Tibial nerve (tissue), 4 donors: ENCODE measurements around the gene NSFL1C. TPM values are rescaled to one million over a fixed set of nuclear protein-coding genes. Genes with fewer than 3 reads are reported as not detected.

Experiments
- DNase-seq, 2 donors: peaks; one replicate each; pipeline ENCODE4 v3.0.0-alpha.2; 2019; ENCODE audit warnings: low spot score in 2 of 2
- H3K27ac ChIP-seq, 4 donors: fragments of 200-600 bp; sonication (generic) in 3 of 4; one replicate each; pipeline ENCODE4 v1.5.1; 2017 to 2019; ENCODE audit warnings: mild to moderate bottlenecking in 1 of 4
- H3K27me3 ChIP-seq, 2 donors: fragments of 200-600 bp; sonication (generic) in 1 of 2; one replicate each; pipeline versions ENCODE4 v1.5.1 to v1.6.0; 2017 to 2019
- H3K36me3 ChIP-seq, 3 donors: fragments of 200-600 bp; sonication (generic); one replicate each; pipeline ENCODE4 v1.5.1; 2018 to 2019
- H3K4me1 ChIP-seq, 4 donors: fragments of 200-600 bp; sonication (generic) in 3 of 4; one replicate each; pipeline ENCODE4 v1.5.1; 2017 to 2019
- H3K4me3 ChIP-seq, 4 donors: fragments of 200-600 bp; sonication (generic) in 3 of 4; one replicate each; pipeline ENCODE4 v1.5.1; 2017 to 2019; ENCODE audit warnings: mild to moderate bottlenecking in 1 of 4, moderate library complexity in 1 of 4
- H3K9me3 ChIP-seq, 4 donors: fragments of 200-600 bp; sonication (generic) in 3 of 4; one replicate each; pipeline ENCODE4 v1.5.1; 2017 to 2019
- CTCF ChIP-seq, 5 experiments: fragments of 200-600 bp in 3 of 5; fragments of 450-650 bp in 2 of 5; sonication (generic) in 3 of 5; IDR thresholded peaks; one replicate each; pipeline ENCODE4 v1.5.1; 2016 to 2019; ENCODE audit warnings: antibody characterized with exemption in 5 of 5, mild to moderate bottlenecking in 3 of 5, moderate library complexity in 2 of 5
- EP300 ChIP-seq, 2 donors: sonication (generic); formaldehyde crosslinking; IDR thresholded peaks; one replicate each; pipeline ENCODE4 v1.6.1; 2017; ENCODE audit warnings: antibody characterized with exemption in 2 of 2, mild to moderate bottlenecking in 1 of 2
- POLR2A ChIP-seq, 2 donors: fragments of 450-650 bp; IDR thresholded peaks; one replicate each; pipeline ENCODE4 v1.6.1; 2017; ENCODE audit warnings: antibody characterized with exemption in 2 of 2, mild to moderate bottlenecking in 2 of 2, moderate library complexity in 2 of 2
- WGBS, 2 donors: methylation state at CpG; one replicate each; pipeline ENCODE4 v1.1.5; 2018; 5-methylcytosine and 5-hydroxymethylcytosine counted together
- total RNA-seq, 4 donors: library from RNA; depleted of rRNA; stranded (reverse); fragments of >200 nt; gene quantifications; one replicate each; pipeline ENCODE4 v1.1.0, GENCODE V29; 2016

Gene NSFL1C
- total RNA-seq, 4 donors from 2014 or later, result 31.0 to 71.4 (median 49.9) TPM

DNA sequence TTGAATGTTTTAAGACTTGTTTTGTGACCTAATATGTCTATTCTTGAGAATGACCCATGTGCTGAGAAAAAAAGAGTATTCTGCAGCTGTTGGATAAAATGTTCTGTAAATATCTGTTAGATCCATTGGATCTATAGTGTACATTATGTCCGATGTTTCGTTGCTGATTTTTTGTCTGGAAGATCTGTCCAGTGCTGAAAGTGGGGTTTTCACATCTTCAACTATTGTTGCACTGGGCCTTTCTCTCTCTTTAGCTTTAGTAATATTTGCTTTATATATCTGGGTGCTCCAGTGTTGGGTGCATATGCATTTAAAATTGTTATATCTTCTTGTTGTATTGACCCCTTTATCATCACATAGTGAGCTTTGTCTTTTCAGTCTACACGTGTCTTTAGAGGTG is 30.3 kb upstream of the NSFL1C start:
- Histone ChIP-seq H3K4me3 (no peak overlapping the region), H3K27ac (no peak overlapping the region), H3K27me3 (no peaks in the 10 kb centered on the region), H3K9me3 (peaks cover 0 to 1% (median 0%) of the 10 kb centered on the region in 4 donors), H3K4me1 (no peaks in the 10 kb centered on the region), H3K36me3 (no peaks in the 10 kb centered on the region)
- DNase-seq, result no peak
- TF ChIP-seq EP300 (IDR thresholded peaks at IDR 0.05) (no peak), CTCF (IDR thresholded peaks at IDR 0.05) (no peak), POLR2A (IDR thresholded peaks at IDR 0.05) (no peak)
- WGBS, 2 donors, result 85% methylated on average over 2 to 3 of the region's 3 CpGs

DNA sequence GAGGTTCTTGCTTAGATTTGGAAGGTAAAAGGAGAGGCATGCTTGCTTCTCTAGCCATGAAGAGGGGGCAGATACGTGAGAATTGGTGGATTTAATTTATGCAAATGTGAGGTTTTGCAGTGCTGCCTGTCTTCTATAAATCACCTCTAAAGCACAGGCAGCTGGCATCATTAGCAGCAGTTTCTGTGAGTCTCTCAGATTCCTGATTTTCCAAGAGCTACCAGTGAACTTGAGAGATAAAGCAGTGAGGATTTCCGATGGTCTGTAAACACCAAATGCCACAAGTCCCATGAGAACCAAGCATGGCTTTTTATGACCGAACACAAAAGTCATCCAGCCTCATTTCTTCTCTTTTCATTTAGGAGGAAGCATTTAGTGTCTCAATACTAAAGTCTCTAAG is 27.8 kb upstream of the NSFL1C start:
- TF ChIP-seq EP300 (IDR thresholded peaks at IDR 0.05), result no peak
- no peak for TF ChIP-seq POLR2A (IDR thresholded peaks at IDR 0.05)
- TF ChIP-seq CTCF (IDR thresholded peaks at IDR 0.05), result no peak
- 35 to 36% methylated on average over 3 of the region's 3 CpGs for WGBS, 2 donors
- Histone ChIP-seq H3K9me3 (no peaks in the 10 kb centered on the region), H3K4me3 (no peak overlapping the region), H3K27me3 (no peaks in the 10 kb centered on the region), H3K27ac (no peak overlapping the region), H3K36me3 (no peaks in the 10 kb centered on the region), H3K4me1 (no peaks in the 10 kb centered on the region)
- DNase-seq, result no peak

DNA sequence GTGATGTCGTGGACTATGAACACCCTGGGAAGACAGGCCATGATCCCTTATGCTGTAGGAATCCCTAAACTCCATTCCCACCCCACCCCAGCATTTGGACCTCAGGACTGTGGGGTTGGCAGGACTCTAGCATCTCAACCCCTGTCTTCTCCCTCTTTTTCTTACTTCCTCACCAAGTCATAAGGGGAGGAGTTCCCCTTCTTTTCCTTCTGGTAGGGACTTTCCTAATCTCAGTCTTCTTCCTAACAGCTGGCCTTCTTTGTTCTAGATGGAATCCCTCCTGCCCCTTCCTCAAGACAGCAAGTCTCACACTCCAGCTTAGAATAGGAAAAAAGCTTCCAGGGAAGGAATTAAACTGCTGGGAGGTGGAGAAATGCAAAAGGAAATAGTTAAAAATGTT is 26.9 kb upstream of the NSFL1C start:
- no peak for DNase-seq
- 55 to 67% methylated on average over 1 of the region's 1 CpG for whole genome bisulfite sequencing, 2 donors

GRCh38 chr20:1491860-1492642 is 25.4 kb upstream of the NSFL1C start:
- Histone ChIP-seq H3K36me3 (no peaks in the 10 kb centered on the region), H3K27me3 (no peaks in the 10 kb centered on the region), H3K4me3 (no peak overlapping the region), H3K4me1 (no peaks in the 10 kb centered on the region), H3K27ac (peak overlapping the region in 1 of 4 donors; percentile 71), H3K9me3 (no peaks in the 10 kb centered on the region)
- WGBS, 2 donors, result 57 to 59% methylated on average over 2 of the region's 2 CpGs
- no peak for DNase-seq
- TF ChIP-seq POLR2A (IDR thresholded peaks at IDR 0.05), result no peak
- no peak for TF ChIP-seq EP300 (IDR thresholded peaks at IDR 0.05)
- no peak for TF ChIP-seq CTCF (IDR thresholded peaks at IDR 0.05)

More for the DNA sequence above, 26.9 kb upstream of the NSFL1C start:
- no peaks in the 10 kb centered on the region for H3K36me3 ChIP-seq
- TF ChIP-seq POLR2A (IDR thresholded peaks at IDR 0.05), result no peak
- no peak for TF ChIP-seq EP300 (IDR thresholded peaks at IDR 0.05)
- no peak for TF ChIP-seq CTCF (IDR thresholded peaks at IDR 0.05)
- no peaks in the 10 kb centered on the region for H3K4me1 ChIP-seq
- no peak overlapping the region for H3K27ac ChIP-seq
- H3K9me3 ChIP-seq, result no peaks in the 10 kb centered on the region
- H3K4me3 ChIP-seq, result no peak overlapping the region
- H3K27me3 ChIP-seq, result no peaks in the 10 kb centered on the region

GRCh38 chr20:1491281-1491840 is 24.7 kb upstream of the NSFL1C start, which contains the start of gene SIRPB2:
Gene SIRPB2, minus strand, starts transcription at chr20:1491420. Its CDS starts 61 bp downstream, at chr20:1491359.
- DNase-seq, result peak; percentile 29 to 33
- Histone ChIP-seq H3K9me3 (no peaks in the 10 kb centered on the region), H3K36me3 (no peaks in the 10 kb centered on the region), H3K4me1 (no peaks in the 10 kb centered on the region), H3K4me3 (peak within 1 kb of the TSS; percentile 6 to 44 (median 14)), H3K27ac (peak within 1 kb of the TSS in 3 of 4 donors; percentile 29 to 71 (median 64)), H3K27me3 (no peaks in the 10 kb centered on the region)
- WGBS, 2 donors, result 60 to 64% methylated on average over 8 of the region's 11 CpGs
- TF ChIP-seq CTCF (IDR thresholded peaks at IDR 0.05) (no peak), EP300 (IDR thresholded peaks at IDR 0.05) (peak in 1 of 2 donors; percentile 44)
